Subcutaneous abdominal adipose tissue (tissue), 5 donors: ENCODE results near the gene CPNE6.
"Not testable (repeated sequence)": the region's sequence is repeated elsewhere in the genome, so short reads cannot be mapped to it uniquely, and the experiment has no call there.

ENCODE experiments used
- H3K27ac ChIP-seq: one replicate; pipeline ENCODE4 v1.7.0; 2013; ENCODE audit warnings: low read depth, mild to moderate bottlenecking, inconsistent platforms, low read length, moderate library complexity
- H3K27me3 ChIP-seq, 5 donors: one replicate each; pipeline ENCODE4 v1.7.0; 2013; ENCODE audit warnings: low read length in 5 of 5, inconsistent platforms in 1 of 5; ENCODE audit not compliant: control insufficient read depth in 5 of 5, insufficient read depth in 4 of 5
- H3K36me3 ChIP-seq, 5 donors: one replicate each; pipeline ENCODE4 v1.7.0; 2013; ENCODE audit warnings: low read length in 5 of 5; ENCODE audit not compliant: control insufficient read depth in 5 of 5, insufficient read depth in 5 of 5
- H3K4me1 ChIP-seq, 5 donors: one replicate each; pipeline ENCODE4 v1.7.0; 2013; ENCODE audit warnings: low read length in 5 of 5, mild to moderate bottlenecking in 3 of 5, moderate library complexity in 1 of 5; ENCODE audit not compliant: control insufficient read depth in 5 of 5, insufficient read depth in 5 of 5
- H3K4me3 ChIP-seq, 5 donors: one replicate each; pipeline ENCODE4 v1.7.0; 2013; ENCODE audit warnings: low read length in 5 of 5, low read depth in 1 of 5
- H3K9ac ChIP-seq, 5 donors: one replicate each; pipeline ENCODE4 v1.7.0; 2013; ENCODE audit warnings: low read length in 5 of 5, mild to moderate bottlenecking in 4 of 5, moderate library complexity in 3 of 5
- H3K9me3 ChIP-seq, 5 donors: one replicate each; pipeline ENCODE4 v1.7.0; 2013; ENCODE audit warnings: low read length in 5 of 5; ENCODE audit not compliant: control insufficient read depth in 5 of 5
- donor health status: healthy.
- donor health status: healthy.
- donor health status: healthy.
- donor health status: healthy.
- donor health status: healthy.

Gene CPNE6

DNA sequence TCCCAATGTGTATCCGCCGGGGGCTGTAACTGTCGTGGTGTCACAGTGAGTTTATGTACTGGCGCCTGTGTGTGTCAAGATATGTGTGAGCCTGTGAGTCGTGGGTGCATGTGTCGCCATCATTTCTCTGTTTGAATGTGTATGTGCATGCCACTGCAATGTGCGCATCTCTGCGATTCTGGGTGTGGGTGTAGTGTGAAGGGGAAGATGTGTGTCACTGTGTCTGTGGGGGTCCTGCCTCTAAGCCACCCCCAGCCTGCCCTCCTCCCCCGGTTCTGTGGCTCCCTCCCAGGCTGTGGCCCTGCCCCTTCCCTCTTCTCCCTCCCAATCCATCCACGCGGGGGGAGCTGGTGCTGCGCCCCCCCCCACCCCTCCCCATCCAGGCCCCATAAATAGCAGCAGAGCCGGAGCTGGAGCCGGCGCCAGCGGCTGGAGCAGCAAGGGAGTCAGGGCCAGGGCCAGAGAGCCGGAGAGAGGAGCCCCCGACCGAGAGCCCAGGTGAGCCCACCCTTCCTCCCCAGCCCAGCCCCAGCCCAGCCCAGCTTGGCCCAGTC lies at the start of gene CPNE6:
TSS of gene CPNE6 (plus strand) at position 419 of the 554 bp plus-strand sequence. CDS start 1,375 bp downstream, outside the sequence.
- H3K9me3 ChIP-seq, result no peaks in the 10 kb centered on the region
- peaks cover 0 to 8% (median 0%) of the 10 kb centered on the region in 5 donors for H3K4me1 ChIP-seq
- no peak within 1 kb of the TSS for H3K4me3 ChIP-seq
- H3K27ac ChIP-seq, result no peak within 1 kb of the TSS
- no peak within 1 kb of the TSS for H3K9ac ChIP-seq
- no peaks in the 10 kb centered on the region for H3K36me3 ChIP-seq
- peaks cover 19 to 29% (median 23%) of the 10 kb centered on the region in 5 donors for H3K27me3 ChIP-seq

DNA sequence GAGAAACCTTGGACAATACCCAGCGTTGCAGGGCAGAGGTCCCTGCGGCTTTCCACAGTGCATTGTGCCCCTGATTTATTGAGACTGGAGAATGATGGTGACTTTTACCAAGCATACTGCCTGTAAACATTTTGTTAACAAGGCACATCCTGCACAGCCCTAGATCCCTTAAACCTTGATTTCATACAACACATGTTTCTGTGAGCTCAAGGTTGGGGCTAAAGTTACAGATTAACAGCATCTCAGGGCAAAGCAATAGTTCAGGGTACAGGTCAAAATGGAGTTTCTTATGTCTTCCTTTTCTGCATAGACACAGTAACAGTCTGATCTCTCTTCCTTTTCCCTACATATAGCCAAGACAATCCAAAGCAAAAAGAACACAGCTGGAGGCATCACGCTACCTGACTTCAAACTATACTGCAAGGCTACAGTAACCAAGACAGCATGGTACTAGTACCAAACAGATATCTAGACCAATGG lies 46.4 kb upstream of the CPNE6 start:
- H3K27ac ChIP-seq, H3K9me3 ChIP-seq, H3K9ac ChIP-seq, H3K4me3 ChIP-seq, H3K27me3 ChIP-seq, H3K4me1 ChIP-seq, H3K36me3 ChIP-seq: not testable (repeated sequence)

DNA sequence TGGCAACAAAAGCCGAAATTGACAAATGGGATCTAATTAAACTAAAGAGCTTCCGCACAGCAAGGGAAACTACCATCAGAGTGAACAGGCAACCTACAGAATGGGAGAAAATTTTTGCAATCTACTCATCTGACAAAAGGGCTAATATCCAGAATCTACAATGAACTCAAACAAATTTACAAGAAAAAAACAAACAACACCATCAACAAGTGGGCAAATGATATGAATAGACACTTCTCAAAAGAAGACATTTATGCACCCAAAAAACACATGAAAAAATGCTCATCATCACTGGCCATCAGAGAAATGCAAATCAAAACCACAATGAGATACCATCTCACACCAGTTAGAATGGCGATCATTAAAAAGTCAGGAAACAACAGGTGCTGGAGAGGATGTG lies 41.7 kb upstream of the CPNE6 start:
- H3K27me3 ChIP-seq, H3K9me3 ChIP-seq, H3K27ac ChIP-seq, H3K36me3 ChIP-seq, H3K4me3 ChIP-seq, H3K4me1 ChIP-seq, H3K9ac ChIP-seq: not testable (repeated sequence)

DNA sequence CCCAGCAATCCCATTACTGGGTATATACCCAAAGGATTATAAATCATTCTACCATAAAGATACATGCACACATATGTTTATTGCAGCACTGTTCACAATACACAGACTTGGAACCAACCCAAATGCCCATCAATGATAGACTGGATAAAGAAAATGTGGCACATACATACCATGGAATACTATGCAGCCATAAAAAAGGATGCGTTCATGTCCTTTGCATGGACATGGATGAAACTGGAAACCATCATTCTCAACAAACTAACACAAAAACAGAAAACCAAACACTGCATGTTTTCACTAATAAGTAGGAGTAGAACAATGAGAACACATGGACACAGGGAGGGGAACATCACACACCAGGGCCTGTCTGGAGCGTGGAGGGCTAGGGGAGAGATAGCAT lies 40.0 kb upstream of the CPNE6 start:
- H3K4me1 ChIP-seq, result peaks cover 0 to 15% (median 6%) of the 10 kb centered on the region in 5 donors
- H3K27me3 ChIP-seq, H3K9ac ChIP-seq, H3K4me3 ChIP-seq, H3K36me3 ChIP-seq, H3K9me3 ChIP-seq, H3K27ac ChIP-seq: not testable (repeated sequence)

DNA sequence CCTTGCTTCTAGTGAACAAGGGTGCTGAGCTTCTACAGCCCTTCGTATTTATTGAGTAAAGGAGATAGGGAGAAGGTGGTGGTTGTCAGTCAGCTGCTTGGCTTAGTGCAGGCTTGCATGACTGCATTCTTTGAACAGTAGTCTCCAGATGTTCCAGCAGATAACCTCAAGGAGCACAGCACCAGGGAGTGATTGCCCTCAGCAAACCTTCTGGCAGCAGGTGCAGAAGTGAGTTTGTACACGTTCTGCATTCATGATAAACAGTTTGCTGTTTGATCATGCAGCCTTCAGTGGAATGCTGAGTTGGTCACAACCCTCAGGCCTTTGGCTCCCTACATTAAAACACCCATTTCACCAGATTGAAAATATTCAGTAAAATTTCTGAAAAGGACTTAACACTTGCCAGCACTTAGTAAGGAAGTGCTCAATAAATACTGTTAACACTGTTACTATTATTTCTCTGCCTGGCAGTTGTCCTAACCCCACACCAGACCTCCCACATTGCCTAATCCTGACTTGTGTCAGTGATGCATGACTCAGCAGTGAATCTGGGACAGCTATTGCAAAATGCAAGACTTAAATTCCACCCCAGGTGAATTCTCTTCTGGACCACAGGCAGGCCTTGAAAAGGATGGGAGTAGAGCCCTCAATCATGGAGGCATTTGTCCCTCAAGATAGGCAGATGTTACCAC lies 38.5 kb upstream of the CPNE6 start:
- H3K27me3 ChIP-seq, result no peaks in the 10 kb centered on the region
- peaks cover 0 to 23% (median 11%) of the 10 kb centered on the region in 5 donors for H3K4me1 ChIP-seq
- no peak overlapping the region for H3K4me3 ChIP-seq
- peaks cover 0 to 5% (median 3%) of the 10 kb centered on the region in 5 donors for H3K9me3 ChIP-seq
- no peak overlapping the region for H3K9ac ChIP-seq
- no peak overlapping the region for H3K27ac ChIP-seq
- H3K36me3 ChIP-seq, result no peaks in the 10 kb centered on the region

DNA sequence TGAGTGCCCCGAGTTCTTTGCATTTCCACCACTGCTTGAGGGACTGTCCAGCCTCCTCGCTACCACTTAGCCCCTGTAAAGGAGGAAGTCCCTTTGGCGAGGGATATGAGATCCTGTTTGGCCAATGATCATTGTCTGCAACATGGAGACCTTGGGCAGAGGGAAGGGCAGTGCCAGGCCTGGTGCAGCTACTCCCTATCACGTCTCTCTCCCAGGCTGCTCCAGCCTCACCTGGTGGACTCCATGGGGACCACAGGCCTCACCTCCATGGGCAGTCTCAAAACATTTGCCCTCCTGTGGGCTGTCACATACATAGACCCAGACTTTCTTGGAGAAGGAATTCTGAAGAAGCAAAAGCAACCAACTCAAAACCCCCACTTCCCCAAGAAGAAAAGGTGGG lies 35.6 kb upstream of the CPNE6 start:
- H3K27me3 ChIP-seq, H3K9me3 ChIP-seq, H3K36me3 ChIP-seq, H3K9ac ChIP-seq: not testable (repeated sequence)
- Histone ChIP-seq H3K27ac (peak overlapping the region; percentile 78), H3K4me1 (peaks cover 0 to 23% (median 11%) of the 10 kb centered on the region in 5 donors), H3K4me3 (peak overlapping the region in 4 of 5 donors; percentile 73 to 80 (median 76))

DNA sequence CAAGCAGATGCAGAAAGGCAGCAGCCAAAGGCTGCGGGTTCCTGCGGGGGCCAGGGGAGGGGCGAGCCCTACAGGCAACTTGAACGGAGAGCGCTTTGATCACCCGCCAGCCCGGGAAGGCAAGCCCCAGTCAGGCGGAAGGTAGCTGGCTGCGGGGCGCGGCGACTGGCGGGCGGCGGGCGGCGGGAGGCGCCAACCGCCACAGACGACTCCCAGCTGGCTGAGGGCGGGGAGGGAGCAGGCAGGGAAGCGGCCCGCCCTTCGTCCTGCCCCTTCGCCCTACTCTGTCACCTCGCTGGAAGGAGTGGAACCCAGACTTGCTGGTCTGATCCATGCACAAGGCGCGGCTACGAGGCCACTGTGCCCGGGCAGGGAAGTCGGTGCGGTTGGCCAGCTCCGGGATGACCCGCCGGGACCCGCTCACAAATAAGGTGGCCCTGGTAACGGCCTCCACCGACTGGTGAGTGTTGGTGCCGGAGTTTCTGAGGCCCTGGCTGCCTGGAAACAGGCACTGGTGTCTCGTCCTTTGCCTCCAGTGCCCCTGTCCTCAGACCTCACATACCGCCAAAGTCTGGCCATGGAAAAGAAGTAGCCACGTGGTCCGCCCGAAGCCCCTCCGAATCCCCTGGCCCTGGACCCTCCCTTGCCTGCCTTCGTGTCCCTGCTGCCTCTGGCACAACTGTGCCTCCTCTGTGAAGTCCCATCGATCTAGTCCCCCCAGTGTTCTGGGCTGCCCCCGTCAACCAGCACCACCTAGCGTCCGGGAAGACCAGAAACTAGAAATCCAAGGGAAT lies 35.0 kb upstream of the CPNE6 start:
- peak overlapping the region; percentile 78 for H3K27ac ChIP-seq

DNA sequence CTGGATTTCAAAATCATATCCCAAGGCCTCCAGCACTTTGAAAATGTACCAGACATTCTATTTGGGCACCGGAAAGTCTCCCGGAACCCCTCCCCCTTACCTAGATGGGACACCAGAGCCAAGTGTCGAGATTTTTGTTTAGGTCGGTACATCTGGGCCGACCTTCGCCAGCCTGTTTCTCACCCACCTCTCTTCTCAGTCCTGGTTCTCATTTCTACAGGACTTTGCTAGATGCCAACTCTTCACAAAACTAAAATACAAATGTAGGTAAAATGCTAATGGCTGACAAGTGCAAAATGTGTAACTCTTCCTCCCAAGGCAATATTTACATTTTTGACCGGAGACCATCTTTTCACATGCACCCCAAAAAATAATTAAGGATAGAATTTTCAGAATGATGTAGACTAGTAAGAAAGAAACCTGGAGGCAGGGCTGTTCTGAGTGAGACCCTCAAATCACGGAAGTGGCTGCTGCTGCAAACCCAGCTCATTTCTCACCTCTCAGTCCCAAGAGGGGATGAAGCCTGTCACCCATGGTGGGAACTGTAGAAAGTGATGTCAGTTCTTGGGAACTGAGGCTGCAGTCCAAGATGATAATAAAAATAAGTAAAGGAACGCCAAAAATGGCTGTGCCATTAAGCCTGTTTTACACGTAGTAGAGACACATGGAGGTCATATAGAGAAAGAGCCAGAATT lies 34.3 kb upstream of the CPNE6 start:
- not testable (repeated sequence) for H3K36me3 ChIP-seq, H3K27me3 ChIP-seq, H3K9me3 ChIP-seq
- Histone ChIP-seq H3K27ac (peak overlapping the region; percentile 78), H3K4me1 (peaks cover 0 to 23% (median 11%) of the 10 kb centered on the region in 5 donors), H3K9ac (peak overlapping the region in 3 of 5 donors; percentile 74 to 85 (median 76)), H3K4me3 (peak overlapping the region; percentile 70 to 80 (median 75))

More for the DNA sequence above, 35.0 kb upstream of the CPNE6 start:
- H3K4me1 ChIP-seq, result peaks cover 0 to 23% (median 11%) of the 10 kb centered on the region in 5 donors
- peak overlapping the region; percentile 70 to 80 (median 75) for H3K4me3 ChIP-seq
- peak overlapping the region in 4 of 5 donors; percentile 74 to 85 (median 77) for H3K9ac ChIP-seq
- H3K9me3 ChIP-seq, result peaks cover 0 to 5% (median 3%) of the 10 kb centered on the region in 5 donors
- no peaks in the 10 kb centered on the region for H3K36me3 ChIP-seq
- H3K27me3 ChIP-seq, result no peaks in the 10 kb centered on the region

DNA sequence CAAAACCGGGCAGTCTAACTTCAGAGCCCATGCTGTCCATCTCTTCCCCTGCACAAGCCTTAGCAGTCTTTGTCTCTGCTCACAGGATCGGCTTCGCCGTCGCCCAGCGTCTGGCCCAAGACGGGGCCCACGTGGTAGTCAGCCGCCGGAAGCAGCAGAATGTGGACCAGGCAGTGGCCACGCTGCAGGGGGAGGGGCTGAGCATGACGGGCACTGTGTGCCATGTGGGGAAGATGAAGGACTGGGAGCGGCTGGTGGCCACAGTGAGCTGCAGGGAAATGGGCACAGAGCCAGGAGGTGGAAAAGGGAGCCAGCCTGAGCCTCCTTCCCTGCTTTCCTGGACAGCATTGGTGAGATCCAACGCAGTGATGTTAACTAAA lies 33.7 kb upstream of the CPNE6 start:
- Histone ChIP-seq H3K4me3 (no peak overlapping the region), H3K4me1 (peaks cover 0 to 23% (median 13%) of the 10 kb centered on the region in 5 donors), H3K27me3 (no peaks in the 10 kb centered on the region), H3K36me3 (no peaks in the 10 kb centered on the region), H3K9ac (no peak overlapping the region), H3K27ac (no peak overlapping the region), H3K9me3 (peaks cover 0 to 3% (median under 1%) of the 10 kb centered on the region in 5 donors)
